Erythroblast (primary cell): ENCODE results near the gene ERV3-1.
"Not testable (repeated sequence)": the region's sequence is repeated elsewhere in the genome, so short reads cannot be mapped to it uniquely, and the experiment has no call there.

Experiments used
- GATA1 ChIP-seq: IDR thresholded peaks from 2 replicates; pipeline ENCODE4 v1.6.1; 2011; ENCODE audit warnings: low read depth, mild to moderate bottlenecking, control low read depth, low read length, moderate library complexity
- POLR2A ChIP-seq: IDR thresholded peaks from 2 replicates; pipeline ENCODE4 v1.6.1; 2011; ENCODE audit warnings: mild to moderate bottlenecking, low read length

- TF ChIP-seq POLR2A, GATA1: not testable (repeated sequence)
Measured at GRCh38 chr7:65033391-65033790, 26.9 kb upstream of the ERV3-1 start.
